ENCODE data around the gene TMEM52. TPM values are rescaled to one million over a fixed set of nuclear protein-coding genes. Genes with fewer than 3 reads are reported as not detected.

The TMEM52 gene
- polyA plus RNA-seq (ENCODE audit: insufficient read length): 134 TPM

- no peak for DNase-seq
Observed at GRCh38 chr1:1918901-1919303, at the start of gene TMEM52. Gene TMEM52, minus strand, starts transcription at chr1:1919279. Its CDS starts 14 bp downstream, at chr1:1919265.

GRCh38 chr1:1967879-1968278, 48.8 kb upstream of the TMEM52 start:
- DNase-seq: no peak

- DNase-seq: no peak
Observed at GRCh38 chr1:1967151-1967550, 48.1 kb upstream of the TMEM52 start.

GRCh38 chr1:1966071-1966740, 47.1 kb upstream of the TMEM52 start:
- DNase-seq: no peak

GRCh38 chr1:1965546-1965945, 46.5 kb upstream of the TMEM52 start:
- no peak for DNase-seq

GRCh38 chr1:1964811-1965210, 45.7 kb upstream of the TMEM52 start:
- DNase-seq: no peak

- no peak for DNase-seq
Observed at GRCh38 chr1:1963570-1963969, 44.5 kb upstream of the TMEM52 start.

GRCh38 chr1:1962752-1963151, 43.7 kb upstream of the TMEM52 start:
- DNase-seq: no peak

- DNase-seq: no peak
Observed at GRCh38 chr1:1960480-1961196, 41.6 kb upstream of the TMEM52 start.

GRCh38 chr1:1959840-1960479, 40.9 kb upstream of the TMEM52 start:
- DNase-seq: peak; percentile 41

- no peak for DNase-seq
Observed at GRCh38 chr1:1959459-1959839, 40.4 kb upstream of the TMEM52 start.

GRCh38 chr1:1958071-1958541, 39.0 kb upstream of the TMEM52 start:
- DNase-seq: no peak

GRCh38 chr1:1957533-1957961, 38.5 kb upstream of the TMEM52 start:
- DNase-seq: no peak

GRCh38 chr1:1956586-1957532, 37.8 kb upstream of the TMEM52 start:
- no peak for DNase-seq

GRCh38 chr1:1956101-1956500, 37.0 kb upstream of the TMEM52 start:
- DNase-seq: no peak

- no peak for DNase-seq
Observed at GRCh38 chr1:1955621-1956094, 36.6 kb upstream of the TMEM52 start.

- DNase-seq: no peak
Observed at GRCh38 chr1:1954831-1955441, 35.9 kb upstream of the TMEM52 start.

- DNase-seq: no peak
Observed at GRCh38 chr1:1954015-1954414, 34.9 kb upstream of the TMEM52 start.

GRCh38 chr1:1950940-1951339, 31.9 kb upstream of the TMEM52 start:
- DNase-seq: no peak

- DNase-seq: no peak
Observed at GRCh38 chr1:1948783-1949182, 29.7 kb upstream of the TMEM52 start.

GRCh38 chr1:1947493-1947892, 28.4 kb upstream of the TMEM52 start:
- no peak for DNase-seq

- no peak for DNase-seq
Observed at GRCh38 chr1:1946540-1946939, 27.5 kb upstream of the TMEM52 start.
